NT2/D1 (cell line): ENCODE results near the gene DOCK1.
A peak's percentile ranks its signal among the peaks of the same experiment; 100 is the strongest.

Experiments used
- DNase-seq: peaks from one replicate; pipeline ENCODE4 v3.0.0-alpha.2; 2011; ENCODE audit warnings: low read depth, low spot score
- H3K27me3 ChIP-seq: 2 replicates; pipeline ENCODE4 v1.6.0; 2011; ENCODE audit warnings: mild to moderate bottlenecking; ENCODE audit not compliant: insufficient read length, insufficient read depth
- H3K36me3 ChIP-seq: 2 replicates; pipeline ENCODE4 v1.6.1; 2011; ENCODE audit warnings: mild to moderate bottlenecking, low read length, mixed read lengths; ENCODE audit not compliant: insufficient read depth, insufficient read length
- H3K4me1 ChIP-seq: 2 replicates; pipeline ENCODE4 v1.5.1; 2011; ENCODE audit not compliant: insufficient read depth, insufficient read length
- H3K4me3 ChIP-seq: 2 replicates; pipeline ENCODE4 v1.5.1; 2011; ENCODE audit warnings: low read depth; ENCODE audit not compliant: insufficient read length
- H3K9ac ChIP-seq: 2 replicates; pipeline ENCODE4 v1.6.0; 2011; ENCODE audit warnings: low read depth; ENCODE audit not compliant: insufficient read length
- H3K9me3 ChIP-seq: 2 replicates; pipeline ENCODE4 v1.5.1; 2011; ENCODE audit warnings: mild to moderate bottlenecking, low read length; ENCODE audit not compliant: insufficient read depth
- SUZ12 ChIP-seq: IDR thresholded peaks from 2 replicates; pipeline ENCODE4 v1.6.1; 2011; ENCODE audit not compliant: insufficient read length, insufficient read depth; ENCODE audit errors: extremely low read depth
- YY1 ChIP-seq: IDR thresholded peaks from 2 replicates; pipeline ENCODE4 v1.6.1; 2011; ENCODE audit not compliant: insufficient read length, insufficient read depth
- ZNF274 ChIP-seq: IDR thresholded peaks from 2 replicates; pipeline ENCODE4 v1.6.1; 2011; ENCODE audit warnings: mild to moderate bottlenecking, low read depth, low read length

Gene DOCK1

GRCh38 chr10:126903656-126904360 lies 1.4 kb upstream of the DOCK1 start:
- Histone ChIP-seq H3K36me3 (peaks cover 38% of the 10 kb centered on the region), H3K9ac (no peak overlapping the region), H3K9me3 (no peaks in the 10 kb centered on the region; the same call in 1 of the 2 replicates), H3K4me3 (no peak overlapping the region), H3K27me3 (no peaks in the 10 kb centered on the region), H3K4me1 (peaks cover 5% of the 10 kb centered on the region)
- no peak for TF ChIP-seq ZNF274
- TF ChIP-seq SUZ12: no peak
- TF ChIP-seq YY1: no peak
- DNase-seq: no peak

- no peaks in the 10 kb centered on the region for H3K27me3 ChIP-seq
- peak overlapping the region; percentile 56 for H3K4me3 ChIP-seq
- DNase-seq: no peak
- peak overlapping the region; percentile 81 for H3K9ac ChIP-seq
- H3K4me1 ChIP-seq: peaks cover 5% of the 10 kb centered on the region
- TF ChIP-seq SUZ12 (no peak), ZNF274 (no peak), YY1 (no peak)
- H3K9me3 ChIP-seq: no peaks in the 10 kb centered on the region; the same call in 1 of the 2 replicates
- H3K36me3 ChIP-seq: peaks cover 41% of the 10 kb centered on the region
These were observed 761 bp upstream of the DOCK1 start for GRCh38 chr10:126904516-126904817.

DNA sequence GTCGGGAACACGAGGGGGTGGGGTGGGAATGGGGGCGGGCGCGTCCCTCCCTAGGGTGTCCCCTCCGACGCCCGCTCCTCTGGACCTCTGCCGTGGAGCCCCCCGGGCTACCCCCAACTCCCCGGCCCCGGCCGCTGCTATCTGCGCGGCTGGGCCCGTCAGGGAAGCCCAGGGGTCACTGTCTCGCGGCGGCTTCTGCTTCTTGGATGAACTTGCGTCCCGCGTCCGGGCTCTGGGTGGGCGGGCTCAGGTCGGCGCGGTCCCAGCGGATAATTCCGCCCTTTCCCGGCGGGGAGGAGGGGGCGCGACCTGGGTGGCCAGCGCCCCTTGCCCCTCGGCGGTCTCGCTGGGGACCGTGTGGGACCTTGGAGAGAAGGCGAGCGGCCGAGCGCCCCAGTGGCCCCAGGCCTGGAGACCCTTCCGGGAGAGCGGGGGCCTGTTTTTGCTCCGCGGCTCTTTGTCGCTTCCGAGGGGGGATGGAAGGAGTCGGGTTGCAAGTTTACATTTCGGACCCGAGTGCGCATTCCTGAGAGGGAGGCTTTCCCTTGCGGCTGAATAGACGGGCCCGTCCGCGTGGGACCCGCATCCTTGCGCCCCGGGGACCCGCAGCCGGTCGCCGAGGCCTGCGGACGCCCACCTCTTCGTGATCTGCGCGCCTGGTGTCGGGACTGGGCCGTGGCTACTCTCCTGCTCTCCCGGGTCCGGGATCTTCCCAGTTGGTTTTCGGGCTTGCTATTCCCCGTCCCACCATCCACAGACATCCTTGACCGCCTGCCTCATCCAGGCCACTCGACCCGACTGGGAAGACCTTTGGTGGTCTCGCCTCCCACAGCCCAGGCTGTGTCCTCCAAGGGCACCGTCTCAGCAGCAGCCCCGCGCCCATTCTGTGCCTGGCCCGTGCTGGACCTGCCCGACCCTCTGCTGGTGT lies 812 bp downstream of the DOCK1 start:
- Histone ChIP-seq H3K4me1 (peaks cover 5% of the 10 kb centered on the region), H3K27me3 (no peaks in the 10 kb centered on the region), H3K9me3 (no peaks in the 10 kb centered on the region), H3K36me3 (peaks cover 39% of the 10 kb centered on the region), H3K9ac (peak overlapping the region; percentile 81), H3K4me3 (peak overlapping the region; percentile 56)
- DNase-seq: no peak
- no peak for TF ChIP-seq SUZ12
- TF ChIP-seq YY1: no peak
- TF ChIP-seq ZNF274: no peak

GRCh38 chr10:126906704-126907422 lies 1.6 kb downstream of the DOCK1 start:
- no peaks in the 10 kb centered on the region for H3K27me3 ChIP-seq
- no peak for TF ChIP-seq SUZ12
- no peak for TF ChIP-seq ZNF274
- no peak for TF ChIP-seq YY1
- peak overlapping the region; percentile 56 for H3K4me3 ChIP-seq

GRCh38 chr10:126907423-126907970 lies 2.3 kb downstream of the DOCK1 start:
- Histone ChIP-seq H3K9me3 (no peaks in the 10 kb centered on the region), H3K36me3 (peaks cover 35% of the 10 kb centered on the region), H3K4me3 (no peak overlapping the region), H3K4me1 (peaks cover 5% of the 10 kb centered on the region), H3K9ac (no peak overlapping the region), H3K27me3 (no peaks in the 10 kb centered on the region)
- TF ChIP-seq SUZ12 (no peak), YY1 (no peak), ZNF274 (no peak)
- DNase-seq: no peak

More at GRCh38 chr10:126906704-126907422, 1.6 kb downstream of the DOCK1 start:
- Histone ChIP-seq H3K9me3 (no peaks in the 10 kb centered on the region), H3K4me1 (peaks cover 5% of the 10 kb centered on the region), H3K9ac (peak overlapping the region; percentile 81), H3K36me3 (peaks cover 41% of the 10 kb centered on the region)
- no peak for DNase-seq

DNA sequence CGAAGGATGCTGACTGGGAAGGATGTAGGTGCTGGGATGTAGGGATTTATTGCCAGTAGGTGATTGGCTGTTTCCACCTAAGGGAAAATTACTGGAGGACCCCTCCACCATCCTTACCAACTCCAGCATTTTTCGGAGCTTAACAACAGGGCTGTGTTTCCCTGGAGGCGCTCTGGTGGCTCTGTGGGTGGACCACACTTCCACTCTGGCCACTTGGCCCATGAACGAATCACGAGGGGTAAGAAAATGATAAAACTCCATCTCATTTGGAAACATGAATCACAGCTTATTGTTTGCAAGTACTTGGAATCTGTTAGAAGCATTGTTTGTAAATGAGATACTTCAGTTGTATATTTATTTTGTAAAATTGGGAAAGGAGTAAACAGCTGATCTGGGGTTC lies 3.0 kb downstream of the DOCK1 start:
- TF ChIP-seq SUZ12: no peak
- no peak for TF ChIP-seq ZNF274
- no peak for TF ChIP-seq YY1
- no peaks in the 10 kb centered on the region for H3K9me3 ChIP-seq
- H3K4me1 ChIP-seq: peaks cover 5% of the 10 kb centered on the region
- H3K36me3 ChIP-seq: peaks cover 28% of the 10 kb centered on the region
- H3K4me3 ChIP-seq: no peak overlapping the region
- H3K27me3 ChIP-seq: no peaks in the 10 kb centered on the region
- no peak overlapping the region for H3K9ac ChIP-seq
- no peak for DNase-seq
